Activated T-helper 9 cell treated with anti-CD3 and anti-CD28 coated beads, Interleukin-2, amount 50 U/mL, for 16 hours (primary cell): ENCODE results near the gene GFM1.

Experiments used
- DNase-seq: peaks from one replicate; pipeline ENCODE4 v3.0.0-alpha.2; 2020; ENCODE audit warnings: low read depth

Gene GFM1

DNA sequence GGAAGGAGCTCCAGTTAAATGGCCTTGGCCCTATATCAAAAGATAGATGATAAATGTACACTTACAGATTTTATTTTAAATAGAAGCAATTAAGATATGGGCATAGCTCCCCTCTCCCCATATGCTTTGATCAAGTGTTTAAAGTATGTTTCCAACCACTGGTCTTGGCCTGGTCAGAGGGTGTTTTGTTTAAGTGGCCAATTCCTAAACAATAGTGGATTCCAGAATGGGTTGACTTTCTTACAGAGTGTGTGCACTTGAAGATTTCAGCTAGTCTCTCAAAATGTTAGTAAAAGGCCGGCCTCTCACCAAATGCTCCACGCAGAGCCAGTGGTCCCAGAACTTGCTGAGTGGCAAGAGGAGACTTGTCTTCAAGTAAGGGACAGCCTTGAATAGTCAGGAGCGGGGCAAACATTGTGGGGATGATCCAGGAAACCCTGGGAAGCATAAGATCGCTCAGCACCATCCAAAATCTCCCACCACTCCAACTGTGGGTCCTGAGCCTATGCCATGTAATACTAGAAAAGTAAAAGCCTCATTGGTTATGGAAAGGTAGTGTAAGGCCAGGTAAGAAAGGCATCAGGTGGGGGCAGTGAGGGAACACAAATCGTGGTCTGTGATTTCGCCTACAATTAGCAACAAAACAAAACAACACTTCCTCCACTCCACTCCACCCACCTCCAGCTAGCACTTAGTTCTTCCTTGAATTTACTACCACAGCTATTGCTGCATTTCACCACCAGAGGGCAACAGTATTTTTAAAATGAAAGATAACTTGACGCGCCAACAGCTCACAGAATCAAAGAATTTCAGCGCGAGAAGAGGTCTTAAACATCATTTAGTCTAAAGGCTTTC lies 83.1 kb downstream of the GFM1 start:
- DNase-seq, result no peak

DNA sequence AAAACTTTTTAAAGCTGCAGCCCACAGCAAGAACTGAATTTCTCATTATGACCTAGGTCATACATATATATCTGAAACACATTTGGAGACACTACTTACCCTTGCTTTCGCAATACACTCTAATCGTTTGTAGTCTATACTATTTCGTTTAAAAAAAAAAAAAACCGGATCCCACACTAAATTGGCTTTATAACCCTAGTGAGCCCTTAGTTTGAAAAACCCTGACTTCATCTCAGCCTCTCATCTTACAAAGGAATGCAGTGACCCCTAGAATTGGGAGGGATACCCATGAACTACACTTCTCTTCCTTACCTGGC lies 83.7 kb downstream of the GFM1 start:
- DNase-seq, result no peak

DNA sequence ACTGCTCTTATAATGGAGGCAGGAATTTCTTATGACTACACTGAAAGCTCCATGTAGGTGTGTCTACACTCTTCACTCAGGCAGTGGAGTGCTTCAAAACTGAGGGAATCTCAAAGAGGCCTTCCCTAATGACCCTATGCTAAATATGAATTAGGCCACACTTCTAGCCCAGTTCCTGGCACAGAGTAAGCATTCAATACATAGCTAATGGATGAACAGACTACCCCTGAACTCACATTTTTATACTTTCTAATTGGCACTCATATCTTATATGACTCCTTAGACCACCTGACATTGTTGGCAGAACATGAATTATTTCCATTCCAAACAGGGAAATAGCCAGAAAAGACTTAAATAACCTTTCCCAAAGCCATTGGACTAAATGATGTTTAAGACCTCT lies 84.5 kb downstream of the GFM1 start:
- no peak for DNase-seq

DNA sequence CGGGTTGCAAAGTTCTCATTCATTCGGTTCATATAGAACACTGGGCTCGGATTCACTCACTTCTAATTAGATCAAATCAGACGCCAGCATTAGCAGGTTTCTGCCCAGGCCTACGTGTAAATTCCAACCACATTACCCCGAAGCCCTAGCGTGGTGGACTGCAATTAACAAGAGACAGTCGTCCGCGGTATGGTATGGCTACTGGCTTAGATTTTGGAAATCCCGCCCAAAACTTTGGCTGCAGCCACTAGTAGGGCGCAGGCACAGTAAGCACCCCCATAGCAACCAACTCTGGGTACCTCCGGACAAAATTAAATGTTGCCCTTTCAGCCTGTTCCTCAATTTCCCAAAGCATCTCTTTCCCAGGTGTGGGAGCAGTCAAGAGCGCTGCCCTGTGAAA lies 87.2 kb downstream of the GFM1 start:
- no peak for DNase-seq

DNA sequence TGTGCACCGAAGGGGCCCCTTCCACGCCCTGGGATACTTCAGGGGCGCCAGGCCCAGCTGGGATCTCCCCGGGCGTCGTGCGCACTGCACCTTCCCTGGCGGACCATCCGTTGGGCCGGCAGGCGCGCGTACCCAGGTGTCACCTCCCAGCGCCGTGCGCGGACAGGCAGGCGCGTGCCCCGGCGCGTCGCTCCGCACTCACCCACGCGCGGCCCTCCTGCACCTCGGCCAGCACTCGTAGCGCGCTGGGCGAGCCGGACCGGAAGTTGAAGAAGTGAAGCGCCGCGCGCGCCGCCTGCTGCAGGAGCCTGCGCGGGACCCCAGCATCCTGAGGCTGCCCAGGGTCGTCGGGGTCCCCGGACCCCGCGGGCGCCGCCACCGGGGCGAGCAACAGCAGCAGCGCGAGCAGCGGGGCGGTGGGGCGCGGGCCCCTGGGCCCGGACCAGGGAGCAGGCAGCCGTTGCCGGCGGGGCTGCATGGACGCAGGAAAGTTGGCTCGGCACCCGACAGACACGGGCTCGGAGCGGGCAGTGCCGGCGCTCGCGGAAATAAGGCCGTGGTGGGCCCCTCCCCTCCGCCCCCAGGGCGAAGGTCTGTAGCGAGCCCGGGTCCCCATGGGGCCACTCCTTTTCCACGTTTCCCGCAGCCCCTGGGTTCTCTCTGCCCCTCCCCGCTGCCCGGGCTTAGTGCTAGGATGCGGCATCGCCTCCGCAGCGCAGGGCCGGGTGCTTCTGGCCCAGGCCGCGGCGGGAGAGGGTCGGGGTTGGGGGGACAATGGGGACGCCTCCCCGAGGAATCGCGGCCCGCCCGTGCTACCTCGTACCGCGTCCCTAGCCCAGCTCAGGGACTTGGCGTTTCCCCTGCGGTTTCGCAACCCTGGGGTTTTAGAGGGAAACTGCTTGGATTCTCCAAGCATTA lies 87.9 kb downstream of the GFM1 start, which contains the start of gene RARRES1:
Gene RARRES1 (minus strand): TSS at position 520 of the 918 bp plus-strand sequence. CDS start 42 bp downstream, at position 478.
- no peak for DNase-seq

DNA sequence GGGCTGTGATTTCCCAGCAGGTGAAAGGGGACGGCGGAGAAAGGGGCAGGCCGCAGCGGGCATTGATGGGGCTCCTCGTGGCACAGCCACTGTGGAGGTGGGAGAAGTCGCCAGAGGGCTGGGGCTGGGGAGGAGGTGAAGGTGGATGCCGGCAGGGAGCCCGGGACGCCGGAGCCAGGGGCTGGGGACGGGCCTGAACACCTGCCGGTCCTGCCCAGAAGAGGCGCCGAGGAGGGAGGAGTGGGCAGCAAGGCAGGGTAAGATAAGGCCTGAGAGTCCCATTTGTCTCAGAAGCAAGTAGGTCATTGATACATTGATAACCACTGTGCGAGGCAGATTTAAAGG lies 88.5 kb downstream of the GFM1 start:
- no peak for DNase-seq

DNA sequence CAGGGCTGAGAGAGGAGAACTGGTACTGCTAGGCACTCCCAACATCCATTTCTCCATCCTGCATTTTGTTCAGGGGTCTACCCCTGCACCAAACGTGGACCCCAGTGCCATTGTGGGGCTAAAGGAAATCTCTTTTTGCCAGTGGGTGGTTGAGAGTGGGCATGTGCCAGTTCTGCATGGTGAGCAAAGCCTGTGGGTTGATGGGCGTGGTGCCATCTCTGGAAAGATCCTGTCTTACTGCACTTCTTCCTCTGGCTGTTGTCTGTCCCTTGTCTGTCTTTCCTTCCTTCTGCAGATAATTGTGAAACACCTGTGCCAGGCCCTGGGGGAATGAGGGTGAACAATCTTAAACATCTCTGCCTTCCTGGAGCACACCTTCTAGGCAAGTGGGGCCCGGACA lies 89.3 kb downstream of the GFM1 start:
- DNase-seq, result no peak

DNA sequence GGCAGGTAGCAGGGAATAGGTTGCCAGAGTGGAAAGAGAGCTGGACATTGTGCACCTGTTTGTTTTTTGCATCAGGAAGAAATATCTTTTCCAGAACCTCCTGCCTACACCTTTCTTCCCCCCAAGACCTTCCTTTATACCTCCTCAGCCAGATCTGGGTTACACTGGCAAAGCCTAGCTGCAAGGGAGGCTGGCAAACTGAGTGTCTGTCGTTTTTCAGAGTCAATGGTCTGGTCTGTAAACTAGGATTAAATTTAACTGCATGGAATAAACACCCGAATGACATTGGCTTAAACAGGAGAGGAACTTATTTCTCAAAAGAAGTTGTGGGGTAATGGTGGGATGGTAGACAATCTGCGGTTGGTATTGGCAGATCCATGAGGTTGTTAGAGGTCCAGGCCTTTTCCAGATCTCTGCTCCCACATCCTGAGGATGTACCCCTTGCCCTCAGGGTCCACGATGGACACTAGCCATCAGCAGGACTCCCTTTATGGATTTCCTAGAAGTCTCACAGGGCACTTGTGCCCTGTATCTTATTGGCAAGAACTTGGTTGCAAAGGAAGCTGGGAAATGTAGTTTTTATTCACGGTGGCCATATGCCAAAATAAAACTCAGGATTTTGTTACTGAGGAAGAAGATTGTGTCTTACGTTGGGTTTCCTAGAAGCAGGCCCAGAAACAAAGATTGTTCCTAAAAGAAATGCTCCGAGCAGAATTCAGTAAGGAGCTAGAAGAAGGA lies 91.1 kb downstream of the GFM1 start:
- no peak for DNase-seq

DNA sequence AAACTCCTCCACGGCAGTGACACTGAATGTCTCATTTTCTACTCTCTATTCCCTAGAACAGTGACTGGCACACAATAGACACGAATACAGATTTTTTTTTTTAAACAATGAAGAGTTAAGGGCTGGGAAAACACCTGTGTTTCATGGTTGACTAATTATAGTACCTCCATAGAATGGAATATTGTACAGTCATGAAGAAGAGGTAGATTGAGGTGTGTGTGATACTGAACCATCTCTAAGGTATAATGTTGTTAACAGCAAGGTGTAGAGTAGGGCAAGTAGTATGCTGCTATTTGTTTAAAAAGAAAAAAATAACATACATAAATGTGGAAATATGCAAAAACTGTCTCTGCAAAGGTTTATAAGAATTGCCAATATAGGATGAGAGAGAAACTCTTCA lies 93.1 kb downstream of the GFM1 start:
- DNase-seq, result no peak

DNA sequence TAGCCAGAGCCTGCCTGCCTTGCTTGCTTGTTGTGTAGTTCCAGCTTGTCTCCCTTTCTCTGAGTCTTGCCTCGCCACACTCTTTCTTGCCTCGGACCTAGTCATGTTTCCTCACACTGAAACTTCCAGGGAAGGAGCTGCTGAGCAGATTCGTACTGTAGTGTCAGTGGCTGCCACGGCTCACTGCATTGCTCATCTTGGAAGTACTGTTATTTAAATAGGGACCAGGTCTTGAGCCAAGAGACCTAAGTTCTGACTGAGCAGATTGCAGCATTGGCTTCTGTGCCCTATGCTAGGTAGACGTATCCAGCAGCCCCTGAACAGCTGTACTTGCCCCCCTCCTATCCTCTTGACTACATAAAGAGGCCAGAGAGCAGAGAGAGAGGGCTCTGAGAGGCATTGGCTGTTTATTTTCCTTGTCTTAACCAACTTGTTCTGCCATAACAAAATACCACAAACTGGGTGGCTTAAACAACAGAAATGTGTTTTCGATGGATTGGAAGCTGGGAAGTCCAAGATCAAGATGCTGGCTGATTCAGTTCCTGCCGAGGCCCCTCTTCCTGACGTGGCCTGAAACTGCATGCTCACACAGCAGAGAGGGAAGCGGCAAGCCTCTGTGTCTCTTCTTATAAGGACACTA lies 93.8 kb downstream of the GFM1 start:
- no peak for DNase-seq

DNA sequence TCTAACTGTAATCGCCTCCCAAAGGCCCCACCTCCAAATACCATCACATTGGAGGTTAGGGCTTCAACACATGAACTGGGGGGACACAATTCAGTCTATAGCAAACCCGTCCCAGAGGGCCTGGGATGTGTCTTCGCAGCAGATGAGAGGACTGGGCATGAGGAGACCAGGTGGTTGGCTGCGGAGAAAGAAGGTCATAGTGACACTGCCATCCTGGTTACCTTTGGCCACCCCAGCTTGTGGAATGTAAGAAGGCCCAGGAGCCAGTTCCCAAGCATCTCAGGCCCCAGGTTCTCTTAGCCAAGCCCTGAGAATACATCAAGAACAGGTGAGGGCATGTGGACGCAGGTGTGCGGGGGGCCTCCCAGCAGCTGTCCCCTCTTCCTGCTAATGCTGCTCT lies 94.3 kb downstream of the GFM1 start:
- DNase-seq, result no peak

DNA sequence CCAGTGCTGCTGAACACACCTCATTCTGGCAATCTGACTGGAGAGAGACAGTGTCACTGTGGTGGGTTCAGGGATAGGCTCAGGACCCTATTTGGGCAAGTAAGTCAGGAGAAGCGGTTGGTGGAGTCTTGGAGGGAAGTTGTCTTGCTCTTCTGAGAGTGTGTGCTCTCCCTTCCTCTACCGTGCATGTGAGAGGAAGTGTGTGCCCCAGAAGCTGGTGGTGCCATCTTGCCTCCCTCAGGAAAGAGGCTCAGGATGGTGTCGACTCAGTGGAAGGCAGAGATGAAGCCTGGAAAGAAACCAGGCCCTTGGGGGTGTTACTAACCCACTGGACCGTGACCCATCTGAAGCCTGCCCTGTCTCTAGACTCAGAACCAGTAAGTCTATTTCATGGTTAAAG lies 94.8 kb downstream of the GFM1 start:
- no peak for DNase-seq

DNA sequence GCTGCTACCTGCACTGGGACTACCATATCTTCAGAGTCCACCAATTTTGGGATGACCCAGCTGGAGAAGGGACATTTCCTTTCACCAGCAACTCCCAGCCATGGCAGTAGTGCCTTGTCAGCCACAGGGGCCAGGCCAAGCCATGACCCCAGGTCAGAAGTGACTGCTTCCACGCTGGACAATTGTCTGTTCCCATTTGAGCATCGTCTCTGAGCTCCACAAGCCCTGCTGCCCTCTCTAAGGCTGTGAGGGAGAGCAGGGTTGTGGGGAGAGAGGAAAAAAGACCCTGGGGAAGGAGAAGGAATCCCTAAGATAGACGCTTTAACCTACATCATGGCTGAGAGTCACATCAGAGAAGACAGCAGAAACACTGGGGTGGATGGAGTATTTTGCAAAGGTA lies 95.3 kb downstream of the GFM1 start:
- DNase-seq, result no peak
